Activated T-helper 1 cell treated with anti-CD3 and anti-CD28 coated beads, Interleukin-12 subunit alpha, Interleukin-12 subunit beta, Interleukin-2, Interleukin-4 antibody, amounts not matched to agents 30 ng/mL and 10 ng/mL and 1 ng/mL, durations not matched to agents 14 hours and 24 hours and 36 hours (primary cell): ENCODE data around the gene SCYL1. TPM values are rescaled to one million over a fixed set of nuclear protein-coding genes. Genes with fewer than 3 reads are reported as not detected.

Experiments used
- DNase-seq: peaks from one replicate; pipeline ENCODE4 v3.0.0; 2021; ENCODE audit warnings: low spot score
- H3K27ac Mint-ChIP-seq: one replicate; pipeline ENCODE4 v1.8.0; 2021; ENCODE audit warnings: mild to moderate bottlenecking, mixed read lengths
- H3K27me3 Mint-ChIP-seq: one replicate; pipeline ENCODE4 v1.8.0; 2022; ENCODE audit warnings: mild to moderate bottlenecking, moderate library complexity, mixed read lengths; ENCODE audit not compliant: insufficient read depth
- H3K36me3 Mint-ChIP-seq: one replicate; pipeline ENCODE4 v1.8.0; 2021; ENCODE audit warnings: low read depth, mixed read lengths
- H3K4me1 Mint-ChIP-seq: one replicate; pipeline ENCODE4 v1.8.0; 2021; ENCODE audit warnings: low read depth, mixed read lengths
- H3K4me3 Mint-ChIP-seq: one replicate; pipeline ENCODE4 v1.8.0; 2021; ENCODE audit warnings: mild to moderate bottlenecking, moderate library complexity, mixed read lengths
- H3K9me3 Mint-ChIP-seq: one replicate; pipeline ENCODE4 v1.8.0; 2021; ENCODE audit warnings: mixed read lengths
- intact Hi-C: fragments of 100-400 bp; cut with micrococcal nuclease; formaldehyde crosslinking; loops from one replicate; pipeline ENCODE4 v1.15.1; 2024
- total RNA-seq: library from RNA; stranded (reverse); gene quantifications from 2 replicates; pipeline ENCODE4 v1.2.3, GENCODE V29; 2022

Gene SCYL1
- total RNA-seq, 1 donor from 2014 or later = 103 TPM

- intact Hi-C loops = no loop called here
- Mint-ChIP-seq H3K4me3 (no peak overlapping the region), H3K27ac (peak overlapping the region; percentile 27), H3K4me1 (peaks cover 48% of the 10 kb centered on the region), H3K9me3 (no peaks in the 10 kb centered on the region), H3K36me3 (peaks cover 47% of the 10 kb centered on the region), H3K27me3 (no peaks in the 10 kb centered on the region)
- no peak for DNase-seq
These were observed 24.2 kb downstream of the SCYL1 start for GRCh38 chr11:65549096-65549495.

- Mint-ChIP-seq H3K4me1 (peaks cover 53% of the 10 kb centered on the region), H3K27ac (peak overlapping the region; percentile 57), H3K27me3 (no peaks in the 10 kb centered on the region), H3K4me3 (peak overlapping the region; percentile 42), H3K9me3 (no peaks in the 10 kb centered on the region), H3K36me3 (peaks cover 28% of the 10 kb centered on the region)
- DNase-seq = peak; percentile 47
- intact Hi-C loops = no loop called here
These were observed 26.9 kb downstream of the SCYL1 start for GRCh38 chr11:65551572-65552387.

GRCh38 chr11:65552388-65552951 is 27.6 kb downstream of the SCYL1 start:
- intact Hi-C loops = no loop called here
- no peaks in the 10 kb centered on the region for H3K9me3 Mint-ChIP-seq
- peak overlapping the region; percentile 57 for H3K27ac Mint-ChIP-seq
- H3K4me1 Mint-ChIP-seq = peaks cover 59% of the 10 kb centered on the region
- peaks cover 28% of the 10 kb centered on the region for H3K36me3 Mint-ChIP-seq
- peak overlapping the region; percentile 42 for H3K4me3 Mint-ChIP-seq
- DNase-seq = no peak
- no peaks in the 10 kb centered on the region for H3K27me3 Mint-ChIP-seq

GRCh38 chr11:65553301-65554001 is 28.6 kb downstream of the SCYL1 start:
- no peaks in the 10 kb centered on the region for H3K9me3 Mint-ChIP-seq
- no peaks in the 10 kb centered on the region for H3K27me3 Mint-ChIP-seq
- H3K4me3 Mint-ChIP-seq = peak overlapping the region; percentile 30
- peak overlapping the region; percentile 29 for H3K27ac Mint-ChIP-seq
- peak; percentile 77 for DNase-seq
- H3K36me3 Mint-ChIP-seq = peaks cover 22% of the 10 kb centered on the region
- intact Hi-C loops = loop anchor here (1.0 kb wide), 1 partner anchor 13 kb away; no protein-coding TSS in a partner anchor
- H3K4me1 Mint-ChIP-seq = peaks cover 53% of the 10 kb centered on the region

- intact Hi-C loops = no loop called here
- H3K4me3 Mint-ChIP-seq = peak overlapping the region; percentile 87
These were observed 29.4 kb downstream of the SCYL1 start for GRCh38 chr11:65554057-65554818.

GRCh38 chr11:65554842-65555430 is 30.1 kb downstream of the SCYL1 start:
- no peak for DNase-seq
- intact Hi-C loops = no loop called here
- Mint-ChIP-seq H3K9me3 (no peaks in the 10 kb centered on the region), H3K27me3 (no peaks in the 10 kb centered on the region), H3K27ac (peak overlapping the region; percentile 85), H3K4me1 (peaks cover 59% of the 10 kb centered on the region), H3K36me3 (peaks cover 13% of the 10 kb centered on the region), H3K4me3 (peak overlapping the region; percentile 87)

More at GRCh38 chr11:65554057-65554818, 29.4 kb downstream of the SCYL1 start:
- H3K4me1 Mint-ChIP-seq = peaks cover 52% of the 10 kb centered on the region
- no peaks in the 10 kb centered on the region for H3K27me3 Mint-ChIP-seq
- H3K27ac Mint-ChIP-seq = peak overlapping the region; percentile 85
- no peak for DNase-seq
- H3K9me3 Mint-ChIP-seq = no peaks in the 10 kb centered on the region
- H3K36me3 Mint-ChIP-seq = peaks cover 17% of the 10 kb centered on the region

- peaks cover 12% of the 10 kb centered on the region for H3K36me3 Mint-ChIP-seq
- H3K27me3 Mint-ChIP-seq = no peaks in the 10 kb centered on the region
- peak overlapping the region; percentile 85 for H3K27ac Mint-ChIP-seq
- H3K9me3 Mint-ChIP-seq = no peaks in the 10 kb centered on the region
- intact Hi-C loops = no loop called here
- H3K4me3 Mint-ChIP-seq = peak overlapping the region; percentile 87
- H3K4me1 Mint-ChIP-seq = peaks cover 68% of the 10 kb centered on the region
- no peak for DNase-seq
These were observed 30.9 kb downstream of the SCYL1 start for GRCh38 chr11:65555693-65556231.

GRCh38 chr11:65556470-65557279 is 31.8 kb downstream of the SCYL1 start:
- H3K4me3 Mint-ChIP-seq = peak overlapping the region; percentile 87
- no peaks in the 10 kb centered on the region for H3K27me3 Mint-ChIP-seq
- no peak for DNase-seq
- peak overlapping the region; percentile 94 for H3K27ac Mint-ChIP-seq
- H3K4me1 Mint-ChIP-seq = peaks cover 64% of the 10 kb centered on the region
- no peaks in the 10 kb centered on the region for H3K9me3 Mint-ChIP-seq
- H3K36me3 Mint-ChIP-seq = peaks cover 8% of the 10 kb centered on the region
- intact Hi-C loops = no loop called here

GRCh38 chr11:65557280-65558001 is 32.6 kb downstream of the SCYL1 start:
- Mint-ChIP-seq H3K27me3 (no peaks in the 10 kb centered on the region), H3K4me1 (peaks cover 56% of the 10 kb centered on the region), H3K36me3 (peaks cover 2% of the 10 kb centered on the region), H3K4me3 (peak overlapping the region; percentile 87), H3K27ac (peak overlapping the region; percentile 94), H3K9me3 (no peaks in the 10 kb centered on the region)
- intact Hi-C loops = no loop called here
- DNase-seq = no peak

- H3K4me3 Mint-ChIP-seq = peak within 1 kb of the TSS; percentile 87
- peaks cover 2% of the 10 kb centered on the region for H3K36me3 Mint-ChIP-seq
- H3K27me3 Mint-ChIP-seq = no peaks in the 10 kb centered on the region
- intact Hi-C loops = no loop called here
- H3K4me1 Mint-ChIP-seq = peaks cover 53% of the 10 kb centered on the region
- H3K9me3 Mint-ChIP-seq = no peaks in the 10 kb centered on the region
- peak within 1 kb of the TSS; percentile 94 for H3K27ac Mint-ChIP-seq
- no peak for DNase-seq
These were observed 33.4 kb downstream of the SCYL1 start, which contains the start of gene LTBP3 for GRCh38 chr11:65558002-65558929. Gene LTBP3, minus strand, starts transcription at chr11:65558359. Its CDS starts 400 bp downstream, at chr11:65557959.
